GM06990 (cell line): ENCODE results near the gene ZC3HAV1.

Experiments
- DNase-seq: peaks from one replicate; pipeline ENCODE4 v3.0.0-alpha.2; 2011; ENCODE audit not compliant: insufficient read length; ENCODE audit errors: extremely low read depth
- H3K27me3 ChIP-seq: replicated peaks from 2 replicates; pipeline ENCODE4 v1.6.0; 2011; ENCODE audit warnings: low read length; ENCODE audit not compliant: control insufficient read depth, insufficient read depth
- H3K36me3 ChIP-seq: 2 replicates; pipeline ENCODE4 v1.5.1; 2011; ENCODE audit warnings: low read length; ENCODE audit not compliant: control insufficient read depth, insufficient read depth
- H3K4me3 ChIP-seq: replicated peaks from 2 replicates; pipeline ENCODE4 v1.5.1; 2011; ENCODE audit warnings: low read depth, mild to moderate bottlenecking, control low read depth, low read length
- TF ChIP-seq, protein P1 (sequence below): IDR thresholded peaks from 2 replicates; pipeline ENCODE4 v1.5.1; 2011; ENCODE audit warnings: low read length, control low read depth, mild to moderate bottlenecking, inconsistent platforms; ENCODE audit not compliant: insufficient read depth, poor library complexity, severe bottlenecking

The ZC3HAV1 gene

GRCh38 chr7:139109188-139109982 is at the start of gene ZC3HAV1:
ZC3HAV1 (minus strand) TSS chr7:139109720; CDS start chr7:139109331, 389 bp downstream.
- Histone ChIP-seq H3K4me3 (peak within 1 kb of the TSS; percentile 84), H3K36me3 (no peaks in the 10 kb centered on the region), H3K27me3 (no peaks in the 10 kb centered on the region)
- peak; percentile 89 for DNase-seq
- TF ChIP-seq, protein P1, sequence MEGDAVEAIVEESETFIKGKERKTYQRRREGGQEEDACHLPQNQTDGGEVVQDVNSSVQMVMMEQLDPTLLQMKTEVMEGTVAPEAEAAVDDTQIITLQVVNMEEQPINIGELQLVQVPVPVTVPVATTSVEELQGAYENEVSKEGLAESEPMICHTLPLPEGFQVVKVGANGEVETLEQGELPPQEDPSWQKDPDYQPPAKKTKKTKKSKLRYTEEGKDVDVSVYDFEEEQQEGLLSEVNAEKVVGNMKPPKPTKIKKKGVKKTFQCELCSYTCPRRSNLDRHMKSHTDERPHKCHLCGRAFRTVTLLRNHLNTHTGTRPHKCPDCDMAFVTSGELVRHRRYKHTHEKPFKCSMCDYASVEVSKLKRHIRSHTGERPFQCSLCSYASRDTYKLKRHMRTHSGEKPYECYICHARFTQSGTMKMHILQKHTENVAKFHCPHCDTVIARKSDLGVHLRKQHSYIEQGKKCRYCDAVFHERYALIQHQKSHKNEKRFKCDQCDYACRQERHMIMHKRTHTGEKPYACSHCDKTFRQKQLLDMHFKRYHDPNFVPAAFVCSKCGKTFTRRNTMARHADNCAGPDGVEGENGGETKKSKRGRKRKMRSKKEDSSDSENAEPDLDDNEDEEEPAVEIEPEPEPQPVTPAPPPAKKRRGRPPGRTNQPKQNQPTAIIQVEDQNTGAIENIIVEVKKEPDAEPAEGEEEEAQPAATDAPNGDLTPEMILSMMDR, result no peak

DNA sequence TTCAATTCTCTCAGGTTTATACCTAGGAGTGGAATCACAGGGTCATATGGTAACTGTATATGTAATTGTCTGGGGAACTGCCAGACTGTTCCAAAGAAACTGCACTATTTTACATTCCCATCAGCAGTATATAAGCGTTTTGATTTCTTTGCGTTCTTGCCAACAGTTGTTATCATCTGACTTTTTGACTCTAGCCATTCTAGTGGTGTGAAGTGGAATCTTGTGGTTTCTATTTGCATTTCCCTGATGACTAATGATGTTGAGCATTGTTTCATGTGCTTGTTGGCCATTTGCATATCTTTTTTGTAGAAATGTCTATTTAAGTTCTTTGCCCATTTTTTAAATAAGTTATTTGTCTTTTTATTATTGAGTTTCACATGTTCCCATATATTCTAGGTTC is 44.3 kb upstream of the ZC3HAV1 start:
- Histone ChIP-seq H3K4me3 (no peak overlapping the region), H3K27me3 (no peaks in the 10 kb centered on the region), H3K36me3 (no peaks in the 10 kb centered on the region)
- TF ChIP-seq, protein P1, result no peak
- no peak for DNase-seq

GRCh38 chr7:139152149-139152548 is 42.6 kb upstream of the ZC3HAV1 start:
- Histone ChIP-seq H3K36me3 (no peaks in the 10 kb centered on the region), H3K4me3 (no peak overlapping the region), H3K27me3 (no peaks in the 10 kb centered on the region)
- TF ChIP-seq, protein P1, result no peak
- DNase-seq, result no peak

DNA sequence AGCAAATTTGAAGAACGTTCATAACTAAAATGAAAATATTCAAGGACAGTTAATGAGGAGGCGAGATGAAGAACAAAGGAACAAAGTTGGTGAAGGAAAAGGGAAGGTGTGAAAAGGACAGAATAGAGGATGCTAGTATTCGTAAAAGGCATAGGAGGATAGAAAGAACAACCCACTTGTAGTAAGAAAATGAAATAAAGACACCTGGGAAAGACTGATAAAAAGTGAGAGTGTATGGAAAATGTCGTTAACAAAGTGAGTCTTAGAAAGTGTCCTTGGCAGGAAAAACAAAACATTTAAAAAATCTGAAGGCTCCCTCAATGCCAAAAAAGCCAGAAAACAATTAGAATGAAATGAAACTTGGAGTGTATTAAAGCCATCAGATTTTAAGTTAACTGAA is 29.6 kb upstream of the ZC3HAV1 start:
- no peak for DNase-seq

DNA sequence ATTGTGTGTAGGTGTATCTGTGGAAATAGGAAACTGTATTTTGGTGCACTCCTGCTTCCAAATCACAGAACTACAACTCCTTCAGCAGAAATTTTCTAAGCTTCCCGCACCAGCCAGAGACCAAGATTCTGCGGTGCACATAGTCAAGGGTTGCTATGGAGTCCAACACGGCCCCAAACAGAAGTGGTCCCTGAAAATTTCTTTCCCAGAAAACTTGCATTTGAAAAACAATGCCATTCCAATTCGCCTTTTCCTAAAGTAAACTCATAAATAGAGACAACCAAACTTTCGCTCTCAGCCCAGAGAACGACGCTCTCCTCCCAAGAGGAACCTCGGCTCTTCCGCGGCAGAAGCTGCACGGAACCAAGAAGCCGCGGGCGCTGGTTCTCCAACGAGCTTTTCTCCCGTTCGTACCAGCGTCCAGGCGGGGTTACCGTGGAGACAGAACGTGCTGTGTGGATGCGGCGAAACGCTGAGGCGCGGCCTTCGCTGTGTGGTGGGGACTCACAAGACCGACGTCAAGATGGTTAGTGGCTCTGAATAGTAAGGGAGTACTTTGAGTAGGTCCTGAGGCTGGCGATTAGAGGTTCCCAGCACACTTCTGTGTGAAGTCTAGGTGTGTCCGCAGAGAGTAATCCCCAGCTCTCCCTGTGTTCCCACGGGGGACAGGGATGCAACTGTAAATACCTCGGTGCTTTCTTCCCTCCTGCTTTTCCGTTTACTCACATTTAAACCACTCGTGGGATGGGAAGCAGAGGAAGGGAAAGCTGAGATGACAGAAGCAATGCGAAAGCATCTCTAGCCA is 24.0 kb upstream of the ZC3HAV1 start:
- TF ChIP-seq, protein P1, result no peak
- DNase-seq, result peak; percentile 87
- peak overlapping the region; percentile 71 for H3K4me3 ChIP-seq
- no peaks in the 10 kb centered on the region for H3K36me3 ChIP-seq
- no peaks in the 10 kb centered on the region for H3K27me3 ChIP-seq

More for the DNA sequence above, 29.6 kb upstream of the ZC3HAV1 start:
- Histone ChIP-seq H3K4me3 (no peak overlapping the region), H3K27me3 (no peaks in the 10 kb centered on the region), H3K36me3 (no peaks in the 10 kb centered on the region)
- TF ChIP-seq, protein P1, result no peak
